ENCODE data around the gene CEMP1.
"Not testable (repeated sequence)": the region's sequence is repeated elsewhere in the genome, so short reads cannot be mapped to it uniquely, and the experiment has no call there.

CEMP1 gene

GRCh38 chr16:2535625-2536013 is 4.4 kb upstream of the CEMP1 start:
- DNase-seq (ENCODE audit: low read depth), result no peak

- not testable (repeated sequence) for DNase-seq (ENCODE audit: low read depth)
These were observed 3.1 kb upstream of the CEMP1 start for GRCh38 chr16:2534335-2534734.

GRCh38 chr16:2533912-2534311 is 2.7 kb upstream of the CEMP1 start:
- no peak for DNase-seq (ENCODE audit: low read depth)

GRCh38 chr16:2533142-2533755 is 2.0 kb upstream of the CEMP1 start:
- DNase-seq (ENCODE audit: low read depth), result not testable (repeated sequence)

- peak; percentile 28 for DNase-seq (ENCODE audit: low read depth)
These were observed 1.4 kb upstream of the CEMP1 start for GRCh38 chr16:2532494-2533141.

- peak; percentile 95 for DNase-seq (ENCODE audit: low read depth)
These were observed 687 bp upstream of the CEMP1 start for GRCh38 chr16:2531696-2532493.

- DNase-seq (ENCODE audit: low read depth), result no peak
These were observed 434 bp downstream of the CEMP1 start for GRCh38 chr16:2530629-2531318.

GRCh38 chr16:2529961-2530628 is 1.1 kb downstream of the CEMP1 start:
- DNase-seq (ENCODE audit: low read depth), result no peak

GRCh38 chr16:2529061-2529931 is 1.9 kb downstream of the CEMP1 start:
- no peak for DNase-seq (ENCODE audit: low read depth)

- no peak for DNase-seq (ENCODE audit: low read depth)
These were observed 2.8 kb downstream of the CEMP1 start for GRCh38 chr16:2528161-2529060.

- DNase-seq (ENCODE audit: low read depth), result no peak
These were observed 3.5 kb downstream of the CEMP1 start for GRCh38 chr16:2527784-2528100.

- DNase-seq (ENCODE audit: low read depth), result no peak
These were observed 4.0 kb downstream of the CEMP1 start for GRCh38 chr16:2527071-2527783.

- no peak for DNase-seq (ENCODE audit: low read depth)
These were observed 5.1 kb downstream of the CEMP1 start for GRCh38 chr16:2526135-2526534.

- no peak for DNase-seq (ENCODE audit: low read depth)
These were observed 6.8 kb downstream of the CEMP1 start for GRCh38 chr16:2524339-2524938.

GRCh38 chr16:2523801-2524231 is 7.4 kb downstream of the CEMP1 start:
- no peak for DNase-seq (ENCODE audit: low read depth)

GRCh38 chr16:2520784-2521531 is 10.2 kb downstream of the CEMP1 start:
- peak; percentile 41 for DNase-seq (ENCODE audit: low read depth)

- DNase-seq (ENCODE audit: low read depth), result peak; percentile 80
These were observed 11.0 kb downstream of the CEMP1 start, which contains the start of gene AMDHD2 for GRCh38 chr16:2520097-2520783. TSS of gene AMDHD2 (plus strand) at chr16:2520371. CDS start at chr16:2520459, 88 bp downstream.

- DNase-seq (ENCODE audit: low read depth), result no peak
These were observed 11.5 kb downstream of the CEMP1 start for GRCh38 chr16:2519711-2520080.
